CD4-positive, alpha-beta T cell treated with Interferon gamma for 1 hour (primary cell): ENCODE results near the gene MEIKIN.

Experiments used
- DNase-seq: peaks from one replicate; pipeline ENCODE4 v3.0.0-alpha.2; 2020

MEIKIN gene

GRCh38 chr5:131945551-131946168, at the start of gene MEIKIN:
TSS of gene MEIKIN (minus strand) at chr5:131945663. CDS start at chr5:131945505, 158 bp downstream.
- no peak for DNase-seq

GRCh38 chr5:131994533-131995226, 49.2 kb upstream of the MEIKIN start:
- no peak for DNase-seq

DNA sequence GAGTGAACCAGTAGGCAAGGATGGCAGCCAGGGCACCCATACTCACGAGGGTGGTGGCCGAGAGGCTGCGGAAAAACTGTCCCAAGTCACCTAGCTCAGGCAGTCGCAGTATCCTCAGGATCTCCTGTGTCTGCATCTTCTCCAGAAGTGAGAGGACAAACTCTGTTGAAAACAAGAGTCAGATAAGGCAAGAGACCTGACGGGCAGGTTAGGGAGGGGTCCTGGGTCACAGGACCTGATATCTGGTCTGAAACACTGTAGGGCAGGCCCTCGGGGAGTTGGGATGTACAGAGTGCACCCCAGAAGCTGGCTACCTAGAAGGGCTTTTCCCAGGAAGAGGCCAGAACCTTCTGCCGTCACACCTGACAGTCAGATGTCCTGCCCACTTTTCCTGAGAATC, 48.6 kb upstream of the MEIKIN start:
- DNase-seq = no peak

- DNase-seq = no peak
Measured at GRCh38 chr5:131993676-131994075, 48.2 kb upstream of the MEIKIN start.

DNA sequence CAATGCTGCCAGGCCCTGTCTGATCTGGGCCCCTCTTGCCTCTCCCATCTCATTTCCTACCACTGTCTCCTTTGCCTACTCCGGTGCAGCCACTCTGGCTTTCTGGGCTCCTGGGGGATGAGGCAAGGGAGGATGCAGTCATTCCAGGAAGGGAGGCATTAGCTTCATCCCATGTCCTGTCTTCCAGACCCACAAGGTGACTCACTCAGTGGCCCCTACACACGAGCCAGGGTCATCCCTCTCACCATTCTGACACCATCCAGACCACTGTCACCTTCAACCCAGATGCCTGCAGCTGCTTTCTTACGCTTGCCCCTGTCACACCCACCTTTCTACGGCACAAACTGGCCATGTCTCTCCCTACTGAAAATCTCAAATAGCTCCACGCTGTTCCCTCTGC, 46.9 kb upstream of the MEIKIN start:
- DNase-seq = no peak

- no peak for DNase-seq
Measured at GRCh38 chr5:131991593-131992324, 46.3 kb upstream of the MEIKIN start.

DNA sequence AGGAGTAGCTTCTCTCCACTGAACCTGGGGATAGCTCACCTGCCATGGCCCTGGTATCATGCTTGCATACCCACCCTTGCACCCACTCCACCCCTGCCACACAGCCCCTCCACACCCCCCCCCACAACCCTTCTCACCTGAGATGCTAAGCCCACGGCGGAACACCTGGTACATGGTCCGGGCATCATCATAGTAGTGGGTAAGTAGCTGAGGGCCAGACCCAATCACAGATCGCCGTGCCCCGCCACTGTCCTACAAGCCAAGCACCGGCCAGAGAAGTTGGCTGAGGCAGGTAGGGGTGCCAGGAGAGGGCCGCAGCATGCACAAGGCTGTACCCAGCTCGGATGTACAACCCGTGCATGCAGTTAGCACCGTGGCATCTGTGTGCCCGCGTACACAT, 45.3 kb upstream of the MEIKIN start:
- no peak for DNase-seq

- no peak for DNase-seq
Measured at GRCh38 chr5:131988601-131989000, 43.1 kb upstream of the MEIKIN start.

DNA sequence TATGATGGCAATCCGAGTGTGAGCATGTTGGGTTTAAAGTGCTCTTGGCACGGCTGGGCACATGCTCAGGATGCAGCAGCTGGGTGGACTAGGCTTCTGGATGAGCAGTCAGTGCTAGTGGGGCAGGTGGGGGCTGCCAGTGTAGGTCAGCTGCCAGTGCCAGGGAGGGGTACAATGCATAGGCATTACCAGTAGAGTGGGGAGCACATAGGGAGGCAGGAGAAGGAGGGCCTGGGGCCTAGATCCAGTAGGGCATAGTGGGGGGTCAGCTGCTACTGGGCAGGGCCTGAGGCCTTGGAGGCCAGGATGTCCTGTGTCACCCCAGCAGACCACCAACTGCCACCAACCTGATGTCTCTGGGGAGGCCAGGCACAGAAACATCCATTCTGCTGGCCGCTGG, 41.8 kb upstream of the MEIKIN start:
- DNase-seq = no peak

- DNase-seq = no peak
Measured at GRCh38 chr5:131986161-131986912, 40.9 kb upstream of the MEIKIN start.

DNA sequence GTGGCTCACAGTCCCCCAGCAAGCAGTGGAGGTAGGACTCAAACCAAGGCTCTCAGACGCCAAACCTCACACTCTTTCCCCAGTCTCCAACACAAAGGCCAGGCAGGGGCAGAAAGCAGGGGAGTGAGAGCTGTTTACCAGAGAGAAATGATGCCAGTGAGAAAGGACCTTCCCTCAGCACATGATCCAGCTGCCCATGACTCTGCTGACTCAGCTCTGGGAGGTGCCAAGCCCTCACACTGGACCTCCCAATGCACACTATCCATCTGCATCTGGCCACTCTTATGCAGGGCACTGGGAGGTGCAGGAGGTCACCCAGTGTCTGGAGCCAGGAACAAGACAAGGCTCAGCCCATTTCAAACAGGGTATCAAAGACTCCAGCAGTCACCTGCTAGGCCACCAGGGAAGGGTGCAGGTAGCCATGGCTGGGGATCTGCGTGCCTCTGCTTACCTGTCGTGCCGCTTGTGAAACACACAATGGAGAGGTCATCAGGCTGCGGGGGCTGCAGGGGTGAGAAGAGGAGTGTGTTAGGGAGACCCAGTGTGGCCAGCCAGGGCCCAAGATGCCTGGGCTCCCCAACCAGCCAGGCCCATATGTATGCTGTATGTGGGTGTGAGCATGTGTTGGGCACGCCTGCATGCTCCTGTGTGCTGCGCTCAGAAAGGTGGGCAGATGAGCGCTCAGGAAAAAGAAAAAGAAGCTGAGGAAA, 39.6 kb upstream of the MEIKIN start:
- no peak for DNase-seq

DNA sequence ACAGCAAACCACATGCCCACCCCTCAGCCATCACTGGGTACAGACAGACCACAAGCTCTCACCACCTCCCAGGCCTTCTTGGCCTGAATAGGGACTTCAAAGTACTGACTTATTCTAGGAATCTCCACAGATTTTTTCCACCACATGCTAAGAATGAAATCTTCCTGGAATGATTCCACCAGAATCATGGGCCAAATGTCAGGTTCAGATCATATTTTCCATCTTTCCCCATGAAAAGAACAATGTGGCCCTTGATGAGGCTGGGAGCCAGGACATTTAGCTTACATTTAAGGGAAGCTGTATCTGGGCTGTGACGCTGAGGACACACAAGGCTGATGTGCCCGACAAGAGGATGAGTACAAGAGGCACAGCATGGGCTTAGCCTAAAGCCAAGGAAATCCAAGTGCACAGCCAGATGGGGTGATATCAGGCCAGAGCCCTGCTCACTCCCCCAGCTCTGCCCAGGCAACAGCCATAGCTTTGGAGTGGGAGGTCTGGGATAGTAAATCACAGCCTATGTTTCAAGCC, 37.8 kb upstream of the MEIKIN start:
- no peak for DNase-seq

GRCh38 chr5:131981516-131981915, 36.1 kb upstream of the MEIKIN start:
- no peak for DNase-seq

GRCh38 chr5:131980696-131981095, 35.2 kb upstream of the MEIKIN start:
- DNase-seq = no peak

DNA sequence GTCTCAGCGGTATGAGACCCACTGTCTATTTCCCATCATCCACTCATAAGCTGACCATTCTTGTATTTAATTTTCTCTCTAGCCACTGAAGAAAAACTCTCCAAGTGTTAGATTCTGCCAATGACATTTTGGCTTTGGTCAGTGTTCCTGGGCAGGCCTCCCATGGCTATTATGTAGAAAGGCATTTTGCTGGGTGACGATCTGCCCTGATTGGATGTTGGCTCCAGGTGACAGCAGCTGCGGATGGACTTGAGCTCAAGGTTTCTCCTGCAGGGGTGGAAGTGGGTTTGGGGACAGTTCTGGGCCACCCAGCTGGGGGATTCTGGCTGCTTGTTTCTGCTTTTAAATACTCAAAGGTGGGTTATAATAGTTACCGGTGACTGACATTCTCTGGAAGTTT, 34.4 kb upstream of the MEIKIN start:
- no peak for DNase-seq

GRCh38 chr5:131977212-131977604, 31.7 kb upstream of the MEIKIN start:
- no peak for DNase-seq

- DNase-seq = no peak
Measured at GRCh38 chr5:131976414-131977211, 31.1 kb upstream of the MEIKIN start.

DNA sequence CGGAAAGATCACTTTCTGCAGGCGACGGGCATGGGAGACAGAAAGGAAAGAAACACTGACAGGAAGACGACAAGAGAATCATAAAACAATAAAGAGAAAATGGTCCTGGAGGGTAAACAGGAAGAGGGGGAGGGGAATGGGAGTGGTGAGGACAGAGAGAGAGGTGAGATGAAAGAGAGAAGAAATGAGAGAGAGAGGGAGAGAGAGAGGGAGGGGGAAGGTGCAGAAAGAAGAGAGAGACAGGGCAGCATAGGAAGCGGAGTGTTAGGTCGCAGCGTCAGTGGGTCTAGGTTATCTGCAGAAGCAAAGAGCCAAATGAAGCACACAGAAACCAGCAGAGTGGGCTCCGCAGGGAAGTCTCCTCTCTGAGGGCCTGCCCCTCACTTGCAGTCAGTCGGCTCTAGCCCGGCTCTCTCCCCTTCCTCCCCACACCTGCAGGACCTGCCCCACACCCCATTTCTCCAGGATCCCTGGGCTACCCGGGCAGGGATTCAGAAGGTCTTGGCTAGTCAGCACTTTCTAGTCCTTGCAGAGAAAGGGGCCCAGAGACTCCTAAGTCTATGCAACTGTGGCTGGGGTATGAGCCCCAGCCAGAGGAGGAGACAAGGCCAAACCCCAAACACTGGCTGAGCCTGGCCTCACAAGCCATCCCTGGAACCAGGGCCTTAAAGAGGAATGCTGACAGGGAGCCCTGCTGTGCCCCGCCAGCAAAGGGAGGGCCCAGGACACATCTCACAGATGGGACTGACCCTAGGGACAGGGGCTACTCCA, 29.7 kb upstream of the MEIKIN start:
- DNase-seq = no peak

DNA sequence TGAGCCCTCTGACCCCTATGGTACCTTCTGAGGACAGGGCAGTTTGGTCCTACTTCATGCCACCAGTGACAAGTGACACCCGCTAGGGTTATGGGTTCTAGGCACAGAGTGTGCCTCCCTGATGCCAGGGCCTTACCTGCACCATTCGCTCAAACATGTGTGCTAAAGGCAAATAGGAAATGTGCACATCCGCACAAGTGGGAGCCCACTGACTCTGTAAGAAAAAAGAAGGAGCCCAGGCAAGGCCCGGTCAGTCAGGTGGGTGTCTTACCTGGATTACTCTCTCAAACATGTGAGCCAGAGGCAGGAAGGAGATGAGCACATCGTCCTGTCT, 29.1 kb upstream of the MEIKIN start:
- DNase-seq = no peak

DNA sequence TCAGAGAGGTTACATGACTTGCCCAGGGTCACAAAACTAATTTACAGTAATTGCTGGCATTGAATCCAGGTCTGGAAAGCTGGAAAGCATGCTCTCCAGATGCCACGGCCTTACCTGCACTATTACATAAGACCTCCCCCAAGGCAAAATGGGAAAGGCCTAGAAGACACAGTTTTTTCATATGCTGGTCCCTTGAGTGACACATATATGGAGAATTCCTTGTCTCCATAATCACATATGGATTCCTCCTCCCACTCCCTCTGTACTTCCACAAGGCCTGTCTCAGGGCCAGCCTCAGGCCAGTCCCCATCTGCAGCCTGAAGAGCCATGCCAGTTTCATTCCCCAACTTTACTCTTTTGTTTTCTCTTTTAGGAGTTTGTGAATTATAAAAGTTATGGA, 28.6 kb upstream of the MEIKIN start:
- no peak for DNase-seq
